GM12892 (cell line): ENCODE data around the gene CXADR.

Experiments used
- DNase-seq: peaks from one replicate; pipeline ENCODE4 v3.0.0; 2011; ENCODE audit not compliant: insufficient read length
- FAIRE-seq: peaks from 2 replicates; lab custom pipeline; 2011; peaks lifted over from hg19 to GRCh38; lab: Jason Lieb, UNC
- POLR2A ChIP-seq: IDR thresholded peaks from 2 replicates; pipeline ENCODE4 v1.6.1; 2011; ENCODE audit warnings: low read depth, low read length, control low read depth
- POLR2AphosphoS5 ChIP-seq: IDR thresholded peaks from 2 replicates; pipeline ENCODE4 v1.6.1; 2011; ENCODE audit warnings: low read depth, low read length, control low read depth
- TAF1 ChIP-seq: IDR thresholded peaks from 2 replicates; pipeline ENCODE4 v1.6.1; 2011; ENCODE audit warnings: low read depth, mild to moderate bottlenecking, control low read depth, low read length, borderline replicate concordance

Gene CXADR

GRCh38 chr21:17612565-17613241 is 99.9 kb downstream of the CXADR start, which contains the start of gene BTG3:
TSS of gene BTG3 (minus strand) at chr21:17612901. CDS start at chr21:17609144, 3,757 bp downstream.
- peak; percentile 94 for FAIRE-seq
- peak; percentile 72 for TF ChIP-seq TAF1
- peak; percentile 86; the same call in 1 of the 2 replicates for TF ChIP-seq POLR2A
- peak; percentile 70 for TF ChIP-seq POLR2AphosphoS5
- peak; percentile 82 for DNase-seq

GRCh38 chr21:17613242-17613676 is 100.4 kb downstream of the CXADR start:
- no peak for FAIRE-seq
- DNase-seq: no peak

GRCh38 chr21:17616831-17617230 is 104.0 kb downstream of the CXADR start:
- no peak for TF ChIP-seq POLR2AphosphoS5
- no peak for TF ChIP-seq TAF1
- no peak for TF ChIP-seq POLR2A
- DNase-seq: no peak
- no peak for FAIRE-seq

More at GRCh38 chr21:17613242-17613676, 100.4 kb downstream of the CXADR start:
- TF ChIP-seq TAF1 (no peak), POLR2AphosphoS5 (no peak), POLR2A (no peak)

- TF ChIP-seq TAF1: no peak
- no peak for TF ChIP-seq POLR2A
- no peak for TF ChIP-seq POLR2AphosphoS5
- FAIRE-seq (no peak), DNase-seq (no peak)
Measured at GRCh38 chr21:17622018-17622417, 109.2 kb downstream of the CXADR start.

- no peak for FAIRE-seq
- TF ChIP-seq TAF1 (no peak), POLR2A (no peak), POLR2AphosphoS5 (no peak)
- DNase-seq: no peak
Measured at GRCh38 chr21:17631195-17631594, 118.4 kb downstream of the CXADR start.

GRCh38 chr21:17636711-17637110 is 123.9 kb downstream of the CXADR start:
- DNase-seq (no peak), FAIRE-seq (no peak)
- TF ChIP-seq TAF1 (no peak), POLR2AphosphoS5 (no peak), POLR2A (no peak)

GRCh38 chr21:17640821-17641220 is 128.0 kb downstream of the CXADR start:
- FAIRE-seq: no peak
- TF ChIP-seq TAF1 (no peak), POLR2AphosphoS5 (no peak), POLR2A (no peak)
- DNase-seq: no peak
